ENCODE results near the gene NUP188. TPM values are rescaled to one million over a fixed set of nuclear protein-coding genes. Genes with fewer than 3 reads are reported as not detected.

Gene NUP188
- total and polyA plus RNA-seq, 2 of the 13 experiments (the other 11 are each of a cell fraction or from before 2014, with no cell fraction given) = 28.0 to 38.5 TPM

DNA sequence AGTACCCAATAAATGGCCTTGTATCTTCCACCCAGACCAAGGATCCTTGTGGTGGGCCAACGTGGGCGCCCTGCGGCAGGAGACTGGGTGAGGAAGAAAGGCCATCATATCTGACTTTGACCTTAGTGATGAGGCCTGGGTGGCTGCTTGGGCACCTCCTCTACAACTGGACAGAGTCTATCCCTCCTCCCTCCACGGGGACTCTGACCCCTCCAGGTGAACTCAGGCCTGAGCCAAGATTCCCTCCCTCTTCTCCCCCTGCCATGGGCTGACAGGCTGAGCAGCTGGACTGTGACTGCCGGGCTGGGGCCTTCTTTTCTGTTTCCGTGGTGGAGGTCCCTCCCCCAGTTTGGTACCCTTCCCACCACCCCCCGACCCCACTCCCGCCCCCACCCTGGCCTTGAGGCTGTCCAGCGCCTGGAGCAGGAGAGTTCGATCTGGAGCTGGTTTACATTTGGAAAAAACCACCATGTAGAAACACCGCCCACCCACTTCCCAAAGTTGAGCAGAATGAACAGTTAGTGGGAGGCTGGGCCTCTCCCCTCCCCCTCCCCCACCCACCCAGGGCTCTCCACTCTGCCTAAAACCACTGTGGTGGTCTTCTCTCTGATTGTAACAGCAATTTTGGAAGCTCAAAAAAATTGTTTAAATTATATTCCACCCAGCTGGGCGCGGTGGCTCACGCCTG, 28.0 kb upstream of the NUP188 start (continued):
- TF ChIP-seq ZFP82 (CRISPR knock-in tag; IDR thresholded peaks at IDR 0.05; ENCODE audit: borderline replicate concordance) = no peak
- TF ChIP-seq HNRNPL (IDR thresholded peaks at IDR 0.05; ENCODE audit: low read depth, low read length) = no peak
- no peak for TF ChIP-seq CBX5 (CRISPR knock-in tag; IDR thresholded peaks at IDR 0.05; ENCODE audit: borderline replicate concordance)
- TF ChIP-seq, protein P1, sequence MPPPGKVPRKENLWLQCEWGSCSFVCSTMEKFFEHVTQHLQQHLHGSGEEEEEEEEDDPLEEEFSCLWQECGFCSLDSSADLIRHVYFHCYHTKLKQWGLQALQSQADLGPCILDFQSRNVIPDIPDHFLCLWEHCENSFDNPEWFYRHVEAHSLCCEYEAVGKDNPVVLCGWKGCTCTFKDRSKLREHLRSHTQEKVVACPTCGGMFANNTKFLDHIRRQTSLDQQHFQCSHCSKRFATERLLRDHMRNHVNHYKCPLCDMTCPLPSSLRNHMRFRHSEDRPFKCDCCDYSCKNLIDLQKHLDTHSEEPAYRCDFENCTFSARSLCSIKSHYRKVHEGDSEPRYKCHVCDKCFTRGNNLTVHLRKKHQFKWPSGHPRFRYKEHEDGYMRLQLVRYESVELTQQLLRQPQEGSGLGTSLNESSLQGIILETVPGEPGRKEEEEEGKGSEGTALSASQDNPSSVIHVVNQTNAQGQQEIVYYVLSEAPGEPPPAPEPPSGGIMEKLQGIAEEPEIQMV (CRISPR knock-in tag; IDR thresholded peaks at IDR 0.05; ENCODE audit: low read depth) = no peak
- TF ChIP-seq ZNF773 (CRISPR knock-in tag; IDR thresholded peaks at IDR 0.05; ENCODE audit: borderline replicate concordance) = no peak
- TF ChIP-seq, protein P2, sequence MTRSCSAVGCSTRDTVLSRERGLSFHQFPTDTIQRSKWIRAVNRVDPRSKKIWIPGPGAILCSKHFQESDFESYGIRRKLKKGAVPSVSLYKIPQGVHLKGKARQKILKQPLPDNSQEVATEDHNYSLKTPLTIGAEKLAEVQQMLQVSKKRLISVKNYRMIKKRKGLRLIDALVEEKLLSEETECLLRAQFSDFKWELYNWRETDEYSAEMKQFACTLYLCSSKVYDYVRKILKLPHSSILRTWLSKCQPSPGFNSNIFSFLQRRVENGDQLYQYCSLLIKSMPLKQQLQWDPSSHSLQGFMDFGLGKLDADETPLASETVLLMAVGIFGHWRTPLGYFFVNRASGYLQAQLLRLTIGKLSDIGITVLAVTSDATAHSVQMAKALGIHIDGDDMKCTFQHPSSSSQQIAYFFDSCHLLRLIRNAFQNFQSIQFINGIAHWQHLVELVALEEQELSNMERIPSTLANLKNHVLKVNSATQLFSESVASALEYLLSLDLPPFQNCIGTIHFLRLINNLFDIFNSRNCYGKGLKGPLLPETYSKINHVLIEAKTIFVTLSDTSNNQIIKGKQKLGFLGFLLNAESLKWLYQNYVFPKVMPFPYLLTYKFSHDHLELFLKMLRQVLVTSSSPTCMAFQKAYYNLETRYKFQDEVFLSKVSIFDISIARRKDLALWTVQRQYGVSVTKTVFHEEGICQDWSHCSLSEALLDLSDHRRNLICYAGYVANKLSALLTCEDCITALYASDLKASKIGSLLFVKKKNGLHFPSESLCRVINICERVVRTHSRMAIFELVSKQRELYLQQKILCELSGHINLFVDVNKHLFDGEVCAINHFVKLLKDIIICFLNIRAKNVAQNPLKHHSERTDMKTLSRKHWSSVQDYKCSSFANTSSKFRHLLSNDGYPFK (CRISPR knock-in tag; IDR thresholded peaks at IDR 0.05; ENCODE audit: borderline replicate concordance) = 0 out of 2 replicates have a peak, but pooled peaks have one; percentile 46
- TF ChIP-seq GLI4 (CRISPR knock-in tag; IDR thresholded peaks at IDR 0.05; ENCODE audit: borderline replicate concordance) = 0 out of 2 replicates have a peak, but pooled peaks have one; percentile 1
- no peak for TF ChIP-seq ZNF879 (CRISPR knock-in tag; IDR thresholded peaks at IDR 0.05)
- TF ChIP-seq ZNF292 (CRISPR knock-in tag; IDR thresholded peaks at IDR 0.05; ENCODE audit: borderline replicate concordance, low read depth) = peak; percentile 72; the same call in 1 of the 2 replicates
- TF ChIP-seq ATF7 (IDR thresholded peaks at IDR 0.05) = no peak
- no peak for TF ChIP-seq ATF7 (CRISPR knock-in tag; IDR thresholded peaks at IDR 0.05)
- TF ChIP-seq TBL1XR1 (IDR thresholded peaks at IDR 0.05; ENCODE audit: borderline replicate concordance, low read length, partially characterized antibody) = no peak
- no peak for TF ChIP-seq ZNF496 (CRISPR knock-in tag; IDR thresholded peaks at IDR 0.05; ENCODE audit: insufficient replicate concordance)
- TF ChIP-seq RXRA (CRISPR knock-in tag; IDR thresholded peaks at IDR 0.05) = peak; percentile 33; the same call in 1 of the 2 replicates
- peak; percentile 24; the same call in 1 of the 2 replicates for TF ChIP-seq PHF21A (CRISPR knock-in tag; IDR thresholded peaks at IDR 0.05)
- TF ChIP-seq TEAD3 (CRISPR knock-in tag; optimal IDR thresholded peaks at IDR 0.05; ENCODE audit: borderline replicate concordance) = peak; percentile 49
- TF ChIP-seq YEATS4 (CRISPR knock-in tag; IDR thresholded peaks at IDR 0.05; ENCODE audit: borderline replicate concordance) = no peak
- TF ChIP-seq, protein P3, sequence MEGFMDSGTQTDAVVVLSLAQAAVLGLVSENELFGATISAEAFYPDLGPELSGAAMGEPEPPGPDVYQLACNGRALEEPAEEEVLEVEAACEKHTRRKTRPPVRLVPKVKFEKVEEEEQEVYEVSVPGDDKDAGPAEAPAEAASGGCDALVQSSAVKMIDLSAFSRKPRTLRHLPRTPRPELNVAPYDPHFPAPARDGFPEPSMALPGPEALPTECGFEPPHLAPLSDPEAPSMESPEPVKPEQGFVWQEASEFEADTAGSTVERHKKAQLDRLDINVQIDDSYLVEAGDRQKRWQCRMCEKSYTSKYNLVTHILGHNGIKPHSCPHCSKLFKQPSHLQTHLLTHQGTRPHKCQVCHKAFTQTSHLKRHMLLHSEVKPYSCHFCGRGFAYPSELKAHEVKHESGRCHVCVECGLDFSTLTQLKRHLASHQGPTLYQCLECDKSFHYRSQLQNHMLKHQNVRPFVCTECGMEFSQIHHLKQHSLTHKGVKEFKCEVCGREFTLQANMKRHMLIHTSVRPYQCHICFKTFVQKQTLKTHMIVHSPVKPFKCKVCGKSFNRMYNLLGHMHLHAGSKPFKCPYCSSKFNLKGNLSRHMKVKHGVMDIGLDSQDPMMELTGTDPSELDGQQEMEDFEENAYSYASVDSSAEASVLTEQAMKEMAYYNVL (CRISPR knock-in tag; IDR thresholded peaks at IDR 0.05; ENCODE audit: borderline replicate concordance) = peak; percentile 30; the same call in 1 of the 2 replicates
- TF ChIP-seq ZNF160 (CRISPR knock-in tag; IDR thresholded peaks at IDR 0.05) = no peak
- no peak for TF ChIP-seq JUND (CRISPR knock-in tag; IDR thresholded peaks at IDR 0.05)
- TF ChIP-seq, protein P4, sequence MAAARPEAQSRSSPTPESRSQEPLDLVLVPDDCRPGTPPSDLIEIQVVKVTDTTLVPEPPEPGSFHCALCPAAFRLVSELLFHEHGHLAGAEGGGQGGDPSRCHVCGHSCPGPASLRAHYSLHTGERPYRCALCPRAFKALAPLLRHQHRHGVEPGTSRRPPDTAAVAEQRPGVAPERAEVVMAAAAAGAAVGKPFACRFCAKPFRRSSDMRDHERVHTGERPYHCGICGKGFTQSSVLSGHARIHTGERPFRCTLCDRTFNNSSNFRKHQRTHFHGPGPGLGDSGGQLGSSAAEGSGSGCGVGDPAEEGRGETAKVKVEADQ (CRISPR knock-in tag; IDR thresholded peaks at IDR 0.05; ENCODE audit: borderline replicate concordance) = no peak
- TF ChIP-seq POLR2AphosphoS5 (IDR thresholded peaks at IDR 0.05; ENCODE audit: low read depth, low read length) = no peak
- no peak for TF ChIP-seq SALL2 (CRISPR knock-in tag; IDR thresholded peaks at IDR 0.05)

All from HepG2 (cell line).